GM12873 (cell line): Measurements from ENCODE around the gene TRIM34.

Source experiments
- CTCF ChIP-seq: IDR thresholded peaks from 2 replicates; pipeline ENCODE4 v1.5.1; 2012; ENCODE audit warnings: low read depth, mild to moderate bottlenecking, moderate library complexity, low read length, control low read depth; ENCODE audit not compliant: insufficient read depth; ENCODE audit errors: missing control alignments

Gene TRIM34

GRCh38 chr11:5684036-5684645 is 59.3 kb downstream of the TRIM34 start:
- no peak for TF ChIP-seq CTCF

GRCh38 chr11:5684646-5685362 is 60.0 kb downstream of the TRIM34 start, which contains the start of gene TRIM5:
Gene TRIM5, minus strand, starts transcription at chr11:5685074. Its CDS starts 4,897 bp downstream, at chr11:5680177.
- peak; percentile 77 for TF ChIP-seq CTCF

DNA sequence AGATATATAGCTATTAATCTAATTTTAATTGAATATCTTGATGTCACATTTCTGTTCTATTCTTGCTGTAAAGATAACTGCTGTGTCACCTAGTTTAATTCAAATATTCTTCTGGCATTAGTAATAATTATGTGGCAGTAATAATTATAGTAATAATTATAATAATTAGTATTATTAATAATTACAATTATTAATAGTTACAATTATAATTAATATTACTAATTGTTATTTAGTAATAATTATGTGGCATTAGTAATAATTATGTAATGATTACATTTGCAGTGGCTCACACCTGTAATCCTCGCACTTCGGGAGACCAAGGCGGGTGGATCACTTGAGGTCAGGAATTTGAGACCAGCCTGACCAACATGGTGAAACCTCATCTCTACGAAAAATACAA is 61.6 kb downstream of the TRIM34 start:
- no peak for TF ChIP-seq CTCF

GRCh38 chr11:5688482-5688881 is 63.7 kb downstream of the TRIM34 start:
- TF ChIP-seq CTCF: no peak

DNA sequence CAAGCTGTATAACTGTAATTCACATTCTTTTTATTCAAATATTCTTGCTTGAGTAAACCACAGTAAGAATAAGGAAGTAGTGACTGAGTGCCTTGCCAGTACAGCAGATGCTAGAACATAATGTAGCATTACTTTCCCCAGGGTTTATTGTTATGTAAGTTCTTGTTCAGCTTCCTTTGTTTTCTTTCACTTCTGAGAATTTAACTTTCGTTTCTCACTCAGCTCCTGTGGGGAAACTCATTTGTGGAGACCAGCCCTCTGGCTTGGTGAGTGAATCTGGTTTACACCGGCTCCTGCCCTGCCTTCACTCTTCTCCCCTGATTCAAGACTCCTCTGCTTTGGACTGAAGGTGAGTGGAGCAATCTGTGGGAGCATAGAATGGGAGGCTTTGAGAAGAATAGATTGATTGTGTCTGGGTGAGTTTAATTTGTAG is 64.8 kb downstream of the TRIM34 start, which contains the start of gene TRIM22:
Gene TRIM22 (plus strand): TSS at position 240 of the 433 bp plus-strand sequence. CDS start 6,443 bp downstream, outside the sequence.
- TF ChIP-seq CTCF: no peak

- TF ChIP-seq CTCF: no peak
These were observed 65.4 kb downstream of the TRIM34 start for GRCh38 chr11:5690216-5690615.

DNA sequence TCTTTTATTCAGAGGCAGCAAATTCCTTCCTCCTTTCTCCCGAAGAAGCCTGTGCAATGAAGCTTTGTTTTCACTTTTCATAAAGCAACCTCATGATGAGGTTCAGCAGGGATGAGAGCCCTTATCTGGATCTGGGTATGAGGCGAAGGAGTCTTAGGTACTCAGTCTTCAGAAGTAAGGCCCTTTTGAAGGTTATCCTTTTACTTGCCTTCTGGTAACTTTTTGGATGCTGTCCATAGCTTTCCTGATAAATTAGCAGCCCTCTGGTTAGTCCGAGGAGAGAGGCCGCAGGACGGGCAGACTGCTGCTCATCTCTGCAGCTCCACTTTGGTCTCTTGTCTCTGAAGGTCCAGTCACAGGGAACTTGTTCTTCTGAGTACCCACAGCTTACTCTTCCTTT is 65.9 kb downstream of the TRIM34 start:
- TF ChIP-seq CTCF: no peak
